Fibroblast of the conjunctiva (primary cell): Measurements from ENCODE around the gene C14orf93.
"Not testable (repeated sequence)": the region's sequence is repeated elsewhere in the genome, so short reads cannot be mapped to it uniquely, and the experiment has no call there.

Experiments
- DNase-seq: peaks from one replicate; pipeline ENCODE4 v3.0.0-alpha.2; 2010; ENCODE audit warnings: low read depth

The C14orf93 gene

DNA sequence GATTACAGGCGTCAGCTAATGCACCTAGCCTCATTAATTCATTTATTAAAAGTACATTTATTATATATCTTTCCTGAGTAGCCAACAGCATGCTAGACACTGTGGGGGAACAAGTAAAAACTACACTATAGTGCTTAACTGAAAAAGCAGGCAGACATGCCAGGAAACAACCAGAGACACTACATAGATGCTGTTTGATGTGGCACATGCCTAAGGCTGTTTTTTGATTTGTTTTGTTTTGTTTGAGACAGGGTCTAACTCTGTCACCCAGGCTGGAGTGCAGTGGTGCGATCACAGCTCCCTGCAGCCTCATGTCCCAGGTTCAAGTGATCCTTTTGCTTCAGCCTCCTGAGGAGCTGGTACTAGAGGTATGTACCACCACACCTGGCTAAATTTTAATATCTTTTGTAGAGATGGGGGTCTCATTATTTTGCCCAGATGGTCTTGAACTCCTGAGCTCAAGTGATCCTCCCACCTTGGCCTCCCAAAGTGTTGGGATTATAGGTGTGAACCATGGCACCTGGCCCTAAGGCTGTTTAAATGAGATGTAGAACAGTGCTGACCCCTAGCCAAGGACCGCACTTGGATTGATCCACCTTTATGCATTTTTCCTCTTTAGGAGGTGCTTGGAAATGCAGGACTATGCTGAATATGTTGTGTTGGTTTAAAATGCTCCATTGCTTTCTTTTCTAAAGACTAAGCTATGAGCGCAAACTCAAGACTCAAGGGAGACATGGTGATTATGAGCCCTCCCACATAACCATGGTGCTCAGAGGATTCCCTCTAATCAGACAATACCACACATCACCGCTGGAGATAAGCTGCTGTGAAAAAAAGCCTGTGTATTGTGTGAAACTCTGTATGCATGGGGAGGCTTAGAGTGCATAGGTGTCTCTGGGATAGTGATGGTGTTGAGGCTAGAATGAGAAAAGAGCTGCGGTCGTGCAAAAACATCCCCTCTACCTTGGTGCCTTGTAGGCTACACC, 10.5 kb upstream of the C14orf93 start:
- DNase-seq = no peak

GRCh38 chr14:23018107-23018506, 8.2 kb upstream of the C14orf93 start:
- DNase-seq = no peak

- no peak for DNase-seq
Observed at GRCh38 chr14:23017091-23017490, 7.1 kb upstream of the C14orf93 start.

GRCh38 chr14:23015618-23016017, 5.7 kb upstream of the C14orf93 start:
- no peak for DNase-seq

DNA sequence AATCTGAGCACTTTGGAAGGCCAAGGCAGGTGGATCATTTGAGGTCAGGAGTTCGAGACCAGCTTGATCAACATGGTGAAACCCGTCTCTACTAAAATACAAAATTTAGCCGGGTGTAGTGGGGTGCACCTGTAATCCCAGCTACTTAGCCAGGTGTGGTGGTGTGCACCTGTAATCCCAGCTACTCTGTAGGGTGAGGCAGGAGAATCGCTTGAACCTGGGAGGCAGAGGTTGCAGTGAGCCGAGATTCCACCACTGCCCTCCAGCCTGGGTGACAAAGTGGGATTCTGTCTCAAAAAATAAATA, 3.8 kb upstream of the C14orf93 start:
- not testable (repeated sequence) for DNase-seq

GRCh38 chr14:23013054-23013748, 3.3 kb upstream of the C14orf93 start:
- no peak for DNase-seq

GRCh38 chr14:23009483-23009938, 432 bp downstream of the C14orf93 start:
- DNase-seq = no peak

DNA sequence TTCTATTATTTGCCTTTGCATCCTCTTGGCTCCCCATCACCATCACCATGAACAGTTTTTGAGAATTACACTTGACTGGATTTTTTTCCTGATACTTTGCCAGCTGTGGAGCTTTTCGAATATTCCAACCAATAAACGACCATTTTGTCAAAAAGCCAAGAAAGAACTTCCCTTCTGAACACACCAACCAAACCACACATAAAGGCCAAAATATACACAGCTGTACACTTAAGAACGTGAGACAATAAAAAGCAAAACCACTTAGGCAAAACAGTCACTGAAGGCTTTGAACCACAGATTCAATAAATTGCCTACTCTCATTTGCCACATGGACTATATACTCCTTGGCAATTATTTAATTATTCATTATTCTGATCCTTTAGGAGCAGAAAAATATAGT, 1.1 kb downstream of the C14orf93 start:
- DNase-seq = no peak

GRCh38 chr14:23006544-23007419, 3.2 kb downstream of the C14orf93 start:
- DNase-seq = peak; percentile 96

DNA sequence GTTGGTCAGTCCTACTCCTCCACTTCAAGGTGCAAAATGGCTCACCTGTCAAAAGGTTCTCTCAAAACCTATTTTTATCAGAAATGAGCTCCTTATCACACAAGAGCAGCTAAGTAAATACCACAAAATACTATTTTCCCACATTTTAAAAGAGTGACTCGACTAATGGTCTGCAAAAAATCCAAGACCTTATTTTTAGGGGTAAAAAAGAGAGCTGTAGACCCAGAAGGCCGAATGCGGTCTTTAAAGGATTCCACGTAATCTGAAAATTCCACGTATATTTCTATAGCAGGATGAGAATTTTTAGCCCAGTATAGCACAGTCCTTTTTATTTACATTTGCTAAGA, 3.8 kb downstream of the C14orf93 start:
- no peak for DNase-seq

DNA sequence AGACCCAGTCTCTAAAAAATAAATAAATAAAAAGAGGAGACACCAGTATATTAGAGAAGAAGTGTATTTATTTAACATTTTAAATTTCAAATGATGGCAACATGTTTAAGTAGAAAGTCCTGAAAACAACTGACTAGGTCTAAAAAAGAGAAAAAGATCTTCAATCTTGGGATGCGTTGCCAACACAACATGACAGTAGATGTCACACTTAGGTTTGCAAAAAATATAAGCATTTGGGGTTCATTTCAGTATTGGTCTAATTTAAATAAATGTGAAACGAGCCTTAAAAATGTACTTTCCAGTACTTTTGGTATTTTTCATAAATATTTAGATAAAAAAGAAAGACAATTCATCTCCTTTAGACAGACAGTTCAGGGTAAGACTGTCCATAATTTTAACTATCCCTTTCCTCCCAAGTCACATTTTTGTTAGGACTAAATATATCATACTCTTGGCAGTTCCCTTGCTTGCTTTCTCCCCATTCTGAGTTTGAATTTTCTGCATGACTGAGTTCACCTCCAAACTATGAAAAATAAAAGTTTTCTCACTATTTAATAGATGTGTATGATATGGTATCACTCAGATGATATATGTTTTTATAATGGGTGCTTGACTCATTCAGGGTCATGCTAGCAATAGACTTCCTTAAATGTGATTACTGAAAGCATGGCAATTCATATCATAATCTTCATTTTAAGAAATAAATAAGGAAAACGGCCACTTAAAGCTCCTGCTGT, 4.3 kb downstream of the C14orf93 start:
- no peak for DNase-seq

GRCh38 chr14:23004274-23004673, 5.7 kb downstream of the C14orf93 start:
- DNase-seq = not testable (repeated sequence)

DNA sequence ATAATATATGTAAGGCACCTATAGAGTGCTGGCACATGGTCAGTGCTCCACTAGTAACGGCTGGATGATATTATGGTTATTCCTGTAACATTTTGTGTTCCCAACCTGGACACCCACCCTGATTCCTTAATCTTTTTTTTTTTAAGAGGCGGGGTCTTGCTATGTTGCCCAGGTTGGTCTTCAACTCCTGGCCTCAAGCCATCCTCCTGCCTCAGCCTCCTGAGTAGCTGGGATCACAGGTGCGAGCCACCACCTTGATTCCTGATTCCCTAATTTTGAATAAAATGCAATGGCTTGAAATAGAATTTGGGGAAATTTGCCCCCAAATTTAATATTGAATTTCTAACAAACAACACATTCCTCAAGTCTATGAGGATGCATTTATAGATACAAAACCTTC, 7.4 kb downstream of the C14orf93 start:
- DNase-seq = no peak

GRCh38 chr14:23000860-23001259, 9.1 kb downstream of the C14orf93 start:
- DNase-seq = no peak

DNA sequence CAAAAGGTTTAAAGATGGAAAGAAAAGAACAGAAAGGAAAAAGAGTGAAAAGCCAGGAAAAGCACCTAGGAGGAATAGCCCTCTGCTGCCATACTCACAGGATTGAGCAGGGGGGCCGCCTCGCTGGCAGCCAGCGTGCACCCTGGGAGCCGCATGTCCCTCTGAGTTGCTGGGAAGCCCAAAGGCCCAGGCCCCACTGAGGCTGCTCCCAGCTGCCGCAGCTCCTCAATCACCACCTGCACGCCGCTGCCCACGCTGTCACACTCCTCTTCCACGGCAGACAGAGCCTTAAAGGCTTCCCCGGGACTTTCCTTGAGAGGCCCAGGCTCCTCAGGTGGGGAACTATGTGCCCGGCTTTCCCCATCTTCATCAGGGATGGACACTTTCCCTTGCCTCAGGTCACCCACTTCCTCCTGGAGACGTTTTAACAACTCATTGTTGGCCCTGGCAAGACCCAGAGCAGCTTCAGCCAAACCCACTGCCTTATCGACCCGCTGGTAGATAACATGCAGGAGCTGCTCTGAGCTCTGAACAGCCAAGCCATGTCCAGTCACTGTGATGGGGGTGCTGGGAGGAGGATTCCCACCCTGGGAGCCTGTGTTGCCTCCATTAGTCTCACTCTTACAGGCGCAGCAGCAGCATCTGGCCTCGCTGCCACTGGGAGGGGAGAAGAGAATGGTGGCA, 11.5 kb downstream of the C14orf93 start:
- DNase-seq = no peak

GRCh38 chr14:22997676-22998323, 12.1 kb downstream of the C14orf93 start:
- no peak for DNase-seq

GRCh38 chr14:22996768-22997654, 12.9 kb downstream of the C14orf93 start:
- DNase-seq = no peak

- no peak for DNase-seq
Observed at GRCh38 chr14:22995889-22996625, 13.9 kb downstream of the C14orf93 start.

- DNase-seq = no peak
Observed at GRCh38 chr14:22994762-22995275, 15.1 kb downstream of the C14orf93 start.
